GM18519 (cell line): ENCODE results near the gene TRAF4.

Experiments
- ATAC-seq: cut with Tn5 transposase; IDR thresholded peaks from one replicate; pipeline ENCODE4 v1.9.1; 2021; ENCODE audit warnings: mild to moderate bottlenecking, moderate library complexity; ENCODE audit not compliant: unreplicated experiment, low FRiP score

The TRAF4 gene

DNA sequence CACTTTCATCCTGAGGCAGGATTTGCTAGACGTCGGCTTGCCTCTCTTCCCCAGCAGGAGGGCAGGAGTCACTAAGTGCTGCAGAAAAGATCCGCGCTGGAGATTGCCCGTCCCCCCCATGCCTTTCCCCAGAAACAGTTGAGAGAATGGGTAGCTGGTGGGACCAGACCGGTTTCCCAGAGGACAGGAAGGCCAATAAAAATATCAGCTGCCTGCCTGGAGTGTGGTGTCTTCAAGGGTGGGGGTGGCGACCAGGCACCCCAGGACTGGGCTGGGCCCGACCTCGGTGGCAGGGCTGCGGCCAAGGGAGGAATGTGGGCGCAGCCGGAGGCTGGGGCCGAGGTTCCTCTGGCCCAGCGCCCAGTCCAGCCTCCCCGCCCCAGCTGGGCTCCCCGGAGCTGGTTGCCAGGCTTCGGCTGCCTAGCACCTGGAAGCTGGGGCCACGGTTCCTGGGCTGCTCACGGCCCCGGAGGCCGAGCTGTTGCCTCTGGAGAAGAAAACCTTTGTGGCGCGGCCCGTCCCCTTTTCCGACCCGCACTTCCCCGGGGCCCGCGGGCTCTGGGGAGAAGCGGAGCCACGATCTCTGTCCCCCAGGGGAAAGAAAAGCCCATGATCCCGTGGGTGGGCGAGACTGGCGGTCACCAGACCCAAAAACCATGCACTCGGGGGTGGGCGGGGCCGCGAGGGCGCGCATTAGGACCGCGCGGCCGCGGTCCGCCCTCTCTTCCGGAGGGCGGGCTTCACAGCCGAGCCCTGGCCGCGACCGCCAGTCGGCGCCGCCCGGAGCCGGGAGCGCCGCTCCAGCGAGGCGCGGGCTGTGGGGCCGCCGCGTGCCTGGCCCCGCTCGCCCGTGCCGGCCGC, at the start of gene TRAF4:
TRAF4 (plus strand) TSS at position 769 of the 861 bp plus-strand sequence. CDS start 102 bp downstream, outside the sequence.
- ATAC-seq, result peak; percentile 37

DNA sequence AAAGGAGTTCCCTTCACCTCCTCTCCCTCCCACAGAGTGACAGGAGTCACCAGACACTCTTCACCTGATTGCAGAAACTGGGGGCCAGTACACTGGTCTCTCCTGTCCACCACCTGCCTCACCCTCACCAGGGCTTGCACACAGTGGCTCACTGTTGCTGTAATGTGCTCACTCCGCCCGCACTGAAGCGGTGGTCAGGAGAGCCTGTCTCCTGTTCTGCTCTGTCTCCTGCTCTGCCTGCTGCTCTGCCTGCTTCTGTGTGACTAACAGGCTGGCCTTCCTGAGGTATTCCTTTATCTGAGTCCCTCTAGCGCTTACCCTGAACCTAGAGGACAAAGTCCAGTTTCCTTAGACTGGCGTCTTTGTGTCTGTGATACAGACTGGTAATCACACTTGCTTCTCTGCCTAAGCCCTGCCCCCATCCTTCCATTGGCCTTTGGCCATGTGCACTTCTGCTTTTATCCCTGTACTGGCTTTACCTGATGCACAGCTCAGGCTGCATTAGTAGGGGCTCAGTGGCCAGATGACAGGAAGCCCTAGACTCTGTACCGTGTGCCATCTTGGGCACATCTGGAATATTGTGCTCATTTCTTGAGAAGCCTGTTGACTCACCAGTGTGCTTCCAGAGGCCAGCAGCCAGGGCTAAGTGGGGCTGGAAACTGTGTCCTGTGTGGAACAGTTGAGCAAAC, 45.4 kb upstream of the TRAF4 start:
- no peak for ATAC-seq

DNA sequence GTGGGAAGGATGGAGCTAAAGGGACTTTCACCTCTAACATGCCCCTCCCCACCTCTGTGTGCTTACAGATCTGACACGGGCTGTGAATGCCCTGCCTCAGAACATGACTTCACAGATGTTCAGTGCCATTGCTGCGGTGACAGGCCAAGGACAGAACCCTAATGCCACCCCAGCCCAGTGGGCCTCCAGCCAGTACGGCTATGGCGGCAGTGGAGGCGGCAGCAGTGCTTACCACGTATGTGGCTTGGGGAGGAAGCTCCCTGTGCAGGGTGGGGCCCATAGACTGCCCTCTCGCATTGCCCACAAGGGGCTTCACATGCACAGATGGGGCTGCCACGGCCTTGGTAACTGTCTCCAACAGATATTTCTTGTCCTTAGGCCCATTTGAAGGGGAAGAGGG, 43.5 kb upstream of the TRAF4 start:
- no peak for ATAC-seq

GRCh38 chr17:28700830-28701492, 42.9 kb upstream of the TRAF4 start:
- no peak for ATAC-seq

DNA sequence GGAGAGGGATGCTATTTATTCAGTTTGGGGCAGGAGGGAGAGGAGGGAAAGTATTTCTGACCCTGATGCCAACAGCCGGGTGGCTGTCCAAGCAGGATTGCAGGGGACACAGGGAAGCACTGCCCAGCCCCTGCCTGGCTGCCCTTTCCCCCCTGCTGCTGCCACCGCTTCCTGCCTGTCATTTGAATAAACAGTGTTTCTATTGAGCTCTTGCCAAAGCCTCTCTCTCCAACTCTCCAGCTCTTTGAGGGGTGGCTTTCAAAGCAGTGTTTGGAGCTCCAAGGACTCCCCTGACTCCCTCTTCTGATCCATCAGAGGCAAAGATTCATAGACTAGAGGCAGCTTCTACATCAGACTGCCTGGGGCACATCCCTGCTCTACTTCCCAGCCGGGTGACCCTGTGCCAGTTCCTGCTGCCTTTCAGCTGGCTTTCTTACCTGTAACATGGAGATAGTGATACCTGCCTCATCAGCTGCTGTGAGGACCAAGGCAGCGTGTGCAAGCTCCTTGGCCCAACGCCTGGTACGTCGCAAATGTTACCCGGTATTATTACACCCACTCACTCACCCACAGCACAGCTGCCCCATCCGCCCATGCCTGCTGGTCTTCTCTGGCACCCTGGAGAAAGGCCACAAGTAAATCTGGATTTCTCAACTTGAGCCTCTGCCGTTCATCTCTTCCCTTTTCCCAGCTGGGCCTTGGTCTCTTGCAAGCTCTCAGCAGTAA, 41.6 kb upstream of the TRAF4 start:
- ATAC-seq, result no peak

- ATAC-seq, result no peak
Observed at GRCh38 chr17:28702752-28703150, 41.1 kb upstream of the TRAF4 start.

DNA sequence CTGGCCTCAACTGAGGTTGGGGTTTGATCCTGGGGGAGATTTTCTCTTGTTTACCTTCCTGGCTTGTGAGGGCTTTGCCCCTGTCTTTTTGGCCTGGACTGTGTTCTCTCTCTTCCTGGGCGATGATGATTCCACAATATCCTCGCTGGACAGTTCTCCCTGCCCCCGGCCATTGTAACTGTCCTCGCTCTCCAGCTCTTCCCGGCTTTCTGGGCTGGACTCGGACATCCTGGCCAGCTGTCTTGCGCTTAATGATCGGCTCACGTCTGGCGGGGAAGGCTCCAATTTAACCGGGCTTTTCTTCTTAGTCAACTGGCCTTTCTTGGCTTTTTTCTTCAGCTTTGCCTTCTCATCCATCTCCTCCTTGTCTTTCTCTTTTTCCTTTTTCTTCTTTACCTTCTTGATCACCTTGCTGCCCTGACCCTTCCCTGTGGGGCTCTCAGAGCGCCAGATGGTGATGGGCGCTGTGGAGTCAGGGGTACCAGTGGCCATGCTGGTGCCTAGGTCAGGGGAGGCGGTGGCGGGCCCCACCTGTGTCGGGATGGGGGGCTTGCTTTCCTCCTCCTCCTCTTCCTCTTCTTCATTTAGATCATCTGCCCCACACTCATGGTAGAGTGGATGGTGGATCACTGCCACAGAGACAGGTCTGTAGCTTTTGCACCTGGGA, 40.1 kb upstream of the TRAF4 start:
- ATAC-seq, result no peak

DNA sequence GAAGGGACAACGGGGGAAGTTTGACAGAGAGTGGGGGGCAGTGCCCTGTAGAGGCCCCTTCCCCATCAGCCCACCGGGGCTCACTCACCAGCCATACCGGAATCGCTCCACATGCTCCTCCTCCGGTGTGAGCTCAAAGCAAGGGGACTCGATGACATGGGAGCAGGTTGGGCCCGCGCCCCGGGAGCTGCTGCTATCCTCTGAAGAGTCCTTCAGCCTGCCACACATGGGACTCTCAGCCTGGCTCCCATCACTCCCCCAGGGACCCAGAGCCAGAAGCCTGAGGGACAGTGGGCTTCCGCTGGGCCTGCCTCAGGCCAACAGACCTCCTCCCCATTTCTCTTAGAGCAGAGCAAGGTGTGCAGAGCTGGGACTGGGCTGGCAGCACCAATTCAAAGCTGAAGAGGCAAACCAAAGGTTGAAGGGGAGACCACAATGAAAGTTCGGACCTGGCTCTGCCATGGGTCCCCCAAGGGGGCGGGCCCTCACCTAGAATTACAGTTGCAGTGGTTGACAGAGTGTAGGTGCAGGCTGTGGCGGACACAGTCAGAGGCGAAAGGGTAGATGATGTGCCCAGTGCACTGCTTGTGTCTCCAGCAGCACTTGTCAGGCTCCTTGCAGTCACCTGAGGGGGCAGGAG, 39.5 kb upstream of the TRAF4 start:
- ATAC-seq, result no peak

- ATAC-seq, result no peak
Observed at GRCh38 chr17:28705074-28705659, 38.6 kb upstream of the TRAF4 start.

GRCh38 chr17:28705728-28706334, 38.0 kb upstream of the TRAF4 start:
- ATAC-seq, result no peak

DNA sequence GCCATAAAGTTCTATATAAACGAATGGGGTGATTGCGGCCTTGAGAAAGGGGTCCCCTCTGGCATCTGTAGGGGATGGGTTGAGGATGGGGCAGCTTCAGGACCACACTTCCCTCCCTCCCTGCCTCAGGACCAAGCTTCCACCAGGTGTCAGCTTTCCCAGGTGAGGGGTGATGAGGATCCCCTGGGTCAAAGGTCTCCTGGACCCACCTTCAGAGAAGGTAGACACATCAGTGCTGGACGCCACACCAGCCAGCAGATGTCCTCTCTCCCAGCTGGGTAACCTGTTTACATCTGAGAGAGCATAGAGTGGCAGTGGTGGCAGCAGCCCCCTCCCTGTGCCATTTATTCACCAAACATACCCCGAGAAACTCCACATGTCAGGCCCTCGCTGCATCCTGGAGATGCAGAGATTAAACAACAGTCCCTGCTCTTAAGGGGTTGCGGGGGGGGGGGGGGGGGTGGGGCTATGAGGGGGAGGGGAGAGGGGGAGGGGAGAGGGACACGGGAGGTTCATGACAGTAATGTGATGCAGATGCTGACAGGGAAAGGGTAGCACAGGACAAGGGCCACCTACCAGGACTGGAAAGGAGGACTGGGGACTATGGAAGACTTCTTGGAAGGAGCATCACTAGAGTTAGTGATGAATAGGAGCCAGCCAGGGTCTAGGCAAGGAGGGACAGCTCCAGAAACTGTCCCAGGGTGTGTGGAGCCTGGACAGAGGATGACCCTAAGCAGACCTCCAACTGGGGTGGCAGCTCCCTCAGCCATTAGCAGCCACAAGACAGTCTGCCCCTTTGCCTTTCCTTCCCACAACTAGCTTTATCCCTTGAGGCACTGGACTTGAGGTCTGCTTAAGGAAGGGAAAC, 37.1 kb upstream of the TRAF4 start:
- ATAC-seq, result no peak

- ATAC-seq, result no peak
Observed at GRCh38 chr17:28707339-28707720, 36.5 kb upstream of the TRAF4 start.

DNA sequence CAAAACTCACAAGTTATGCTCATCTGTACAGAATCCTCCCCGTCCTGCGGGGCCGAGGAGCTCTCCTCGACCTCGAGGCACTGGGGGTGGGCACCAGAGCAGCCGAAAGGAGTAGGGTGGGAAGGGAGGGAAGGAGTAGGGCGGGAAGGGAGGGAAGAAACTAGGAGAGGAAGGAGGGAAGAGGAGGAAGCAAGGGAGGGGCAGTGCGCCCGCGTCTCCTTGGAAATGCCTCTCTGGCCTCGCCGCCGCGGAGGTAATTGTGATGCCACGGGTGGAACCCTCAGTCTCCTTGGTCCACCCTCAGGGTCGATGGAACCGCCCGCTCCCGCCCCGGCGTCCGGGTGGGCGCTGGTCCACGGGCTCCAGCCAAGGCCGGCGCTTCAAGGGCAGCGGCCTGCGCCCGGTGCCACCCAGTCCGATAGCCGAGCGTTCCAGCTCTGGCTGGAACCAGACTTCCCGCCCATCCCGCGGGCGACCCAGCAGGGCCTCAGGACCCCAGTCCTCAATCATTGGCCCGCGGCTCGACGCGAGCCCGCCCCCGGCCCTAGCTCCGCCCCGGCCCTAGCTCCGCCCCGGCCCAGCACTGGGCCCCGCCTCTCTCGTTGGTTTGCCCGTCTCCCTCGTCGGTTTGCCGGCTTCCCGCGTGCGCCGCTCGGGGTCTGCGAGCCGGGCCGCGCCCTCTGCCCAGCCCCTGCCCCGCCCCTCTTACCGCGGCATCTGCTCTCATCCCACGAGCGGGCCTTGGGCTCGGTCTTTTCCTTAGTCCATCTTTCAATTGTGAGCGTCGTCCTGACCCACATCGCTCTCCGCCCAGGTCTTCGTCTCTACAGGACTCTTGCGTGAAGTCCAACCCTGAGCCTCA, 32.7 kb upstream of the TRAF4 start:
- ATAC-seq, result peak; percentile 42

DNA sequence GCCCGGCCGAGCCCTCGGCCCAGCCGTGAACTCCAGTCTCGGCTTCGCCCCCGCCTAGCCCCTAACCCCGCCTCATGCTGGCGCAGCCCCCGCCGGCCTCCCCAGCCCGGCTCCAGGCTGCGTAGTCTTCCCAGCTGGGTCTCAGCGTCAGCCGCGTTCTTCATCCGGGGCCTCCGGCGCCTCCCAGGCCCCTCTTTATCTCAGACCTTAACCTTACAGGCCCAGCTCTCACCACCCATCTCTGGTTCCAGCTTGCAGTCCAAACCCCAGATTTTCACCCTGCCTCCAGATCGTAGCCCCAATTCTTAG, 32.1 kb upstream of the TRAF4 start, which contains the start of gene PROCA1:
PROCA1 (minus strand) TSS at position 166 of the 309 bp plus-strand sequence. CDS start 228 bp downstream, outside the sequence.
- ATAC-seq, result no peak

DNA sequence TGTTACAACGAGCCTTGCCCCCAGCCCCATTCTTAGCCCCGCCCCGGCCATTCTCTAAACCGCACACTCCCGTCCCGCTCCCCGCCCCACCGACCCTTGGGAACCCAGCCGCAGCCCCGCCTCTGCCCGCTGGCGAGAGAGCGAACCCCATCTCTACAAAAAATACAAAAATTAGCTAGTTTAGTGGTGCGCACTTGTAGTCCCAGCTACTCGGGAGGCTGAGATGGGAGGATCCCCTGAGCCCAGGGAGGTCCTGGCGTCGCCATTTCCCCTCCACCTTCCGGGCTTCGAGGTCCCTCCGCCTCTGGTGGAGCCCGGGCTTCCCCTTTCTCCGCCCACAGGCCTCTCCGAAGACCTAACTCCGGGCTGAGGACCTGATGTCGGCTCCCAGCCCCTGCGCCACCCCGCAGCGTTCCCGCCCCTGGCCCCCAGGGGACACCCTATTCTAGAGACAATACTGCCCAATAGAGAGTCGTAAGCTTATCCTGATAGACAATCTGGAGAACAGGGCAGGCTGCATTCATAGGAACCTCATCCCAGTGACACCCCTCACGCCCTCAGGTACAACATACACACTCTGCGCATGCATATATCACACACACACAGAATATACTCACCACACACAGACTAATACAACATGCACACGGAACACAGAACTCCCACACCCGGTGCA, 31.6 kb upstream of the TRAF4 start:
- no peak for ATAC-seq

DNA sequence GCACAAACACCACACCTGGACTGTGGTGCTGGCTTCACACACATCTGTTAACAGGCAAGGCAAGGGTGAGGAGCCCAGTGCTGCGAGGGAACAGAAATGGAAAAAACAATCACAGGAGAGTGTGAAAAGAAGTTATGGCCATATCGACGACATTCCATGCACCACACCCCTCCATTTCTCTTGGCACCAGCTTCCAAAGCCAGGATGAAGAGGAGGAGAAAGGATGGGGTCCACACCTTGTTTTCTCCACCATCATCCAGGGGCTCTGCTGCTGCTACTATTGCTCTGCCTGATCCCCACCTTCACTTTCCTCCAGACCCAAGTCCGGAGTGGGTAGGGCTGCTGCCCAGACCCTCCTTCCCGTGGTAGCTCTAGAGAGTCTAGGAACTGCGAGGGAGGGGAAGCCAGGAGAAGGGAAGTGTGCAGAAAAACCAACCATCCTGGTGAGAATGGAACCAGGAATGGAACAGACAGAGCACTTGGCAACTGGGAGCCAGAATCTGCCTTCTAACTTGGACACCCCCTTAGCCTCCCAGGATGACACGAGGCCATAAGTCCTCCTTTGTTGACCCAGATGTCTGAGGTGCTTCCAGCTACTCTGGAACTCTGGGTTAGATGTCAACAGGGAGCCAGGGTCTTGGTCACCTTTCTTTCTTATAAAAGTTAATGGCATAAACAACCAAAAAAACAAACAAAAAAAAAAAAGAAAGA, 31.0 kb upstream of the TRAF4 start:
- ATAC-seq, result no peak
